ENCODE measurements around the gene CPZ.

The CPZ gene

DNA sequence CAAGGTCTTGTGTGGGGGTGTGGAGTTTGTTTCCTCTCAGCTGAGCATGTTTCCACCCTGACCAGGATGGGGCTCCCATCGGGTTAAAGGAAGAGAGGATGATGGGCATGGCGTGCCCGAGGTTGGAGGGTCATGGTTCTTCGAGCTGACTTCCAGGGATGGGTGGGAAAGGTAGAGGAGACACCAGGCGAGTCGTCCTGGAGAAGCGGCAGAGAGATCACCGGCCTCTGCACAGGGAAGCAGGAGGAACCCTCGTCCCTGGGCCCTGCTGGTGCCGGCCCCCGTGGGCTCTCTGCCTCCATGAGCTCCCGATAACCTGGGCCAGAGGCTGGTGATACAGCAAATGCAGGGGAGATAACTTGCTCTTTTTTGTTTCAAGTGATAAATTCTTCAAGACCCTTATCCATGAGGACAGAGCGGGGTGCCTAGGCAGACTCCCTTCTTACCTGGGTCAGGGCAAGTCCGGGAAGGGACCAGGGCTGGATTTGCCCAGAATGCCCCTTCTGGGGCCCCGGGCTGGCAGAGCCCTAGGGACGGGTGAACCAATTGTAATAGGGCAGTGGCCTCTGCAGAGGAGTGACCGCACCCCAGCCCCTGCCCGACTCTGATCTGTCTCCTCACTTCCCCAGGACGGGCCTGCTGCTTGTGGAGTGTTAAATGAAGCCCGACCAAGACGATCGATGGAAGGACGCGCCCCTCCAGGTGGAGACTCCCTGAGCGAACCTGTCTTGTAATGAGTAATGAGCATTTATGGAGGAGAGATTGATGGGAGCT is 63.0 kb downstream of the CPZ start:
- Histone ChIP-seq H3K9me3 (ENCODE audit: control insufficient read depth in 1 of 2, low read length in 2 of 2) (peaks cover 0 to 3% of the 10 kb centered on the region in 2 donors), H3K27me3 (ENCODE audit: low read depth, low read length) (no peaks in the 10 kb centered on the region), H3K36me3 (ENCODE audit: control insufficient read depth in 1 of 2, insufficient read depth in 2 of 2, low read length in 2 of 2) (no peaks in the 10 kb centered on the region), H3K27ac (ENCODE audit: low read length) (no peak overlapping the region), H3K4me3 (ENCODE audit: low read depth in 1 of 2, low read length in 2 of 2) (no peak overlapping the region), H3K4me1 (ENCODE audit: control insufficient read depth in 1 of 2, insufficient read depth in 2 of 2, low read length in 2 of 2) (no peaks in the 10 kb centered on the region)

DNA sequence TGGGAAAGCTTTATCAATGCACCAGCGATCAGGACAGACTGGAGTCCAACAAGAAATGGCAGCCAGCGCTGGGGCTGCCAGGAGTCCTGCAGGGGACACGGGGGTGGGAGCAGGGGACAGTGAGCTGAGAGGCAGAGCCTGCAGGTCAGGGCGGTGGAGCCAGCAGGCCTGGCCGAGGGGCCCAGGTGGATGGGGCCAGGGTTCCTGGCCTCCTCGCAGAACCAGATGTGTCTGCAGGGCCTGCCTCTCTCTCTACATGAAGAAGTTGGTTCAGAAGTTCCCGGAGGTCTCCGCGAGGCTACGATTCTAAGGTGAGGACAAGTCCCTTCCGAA is 63.6 kb downstream of the CPZ start:
- Histone ChIP-seq H3K4me3 (ENCODE audit: low read depth in 1 of 2, low read length in 2 of 2) (no peak overlapping the region), H3K4me1 (ENCODE audit: control insufficient read depth in 1 of 2, insufficient read depth in 2 of 2, low read length in 2 of 2) (no peaks in the 10 kb centered on the region), H3K27ac (ENCODE audit: low read length) (no peak overlapping the region), H3K27me3 (ENCODE audit: low read depth, low read length) (no peaks in the 10 kb centered on the region), H3K9me3 (ENCODE audit: control insufficient read depth in 1 of 2, low read length in 2 of 2) (peaks cover 0 to 3% of the 10 kb centered on the region in 2 donors), H3K36me3 (ENCODE audit: control insufficient read depth in 1 of 2, insufficient read depth in 2 of 2, low read length in 2 of 2) (no peaks in the 10 kb centered on the region)

DNA sequence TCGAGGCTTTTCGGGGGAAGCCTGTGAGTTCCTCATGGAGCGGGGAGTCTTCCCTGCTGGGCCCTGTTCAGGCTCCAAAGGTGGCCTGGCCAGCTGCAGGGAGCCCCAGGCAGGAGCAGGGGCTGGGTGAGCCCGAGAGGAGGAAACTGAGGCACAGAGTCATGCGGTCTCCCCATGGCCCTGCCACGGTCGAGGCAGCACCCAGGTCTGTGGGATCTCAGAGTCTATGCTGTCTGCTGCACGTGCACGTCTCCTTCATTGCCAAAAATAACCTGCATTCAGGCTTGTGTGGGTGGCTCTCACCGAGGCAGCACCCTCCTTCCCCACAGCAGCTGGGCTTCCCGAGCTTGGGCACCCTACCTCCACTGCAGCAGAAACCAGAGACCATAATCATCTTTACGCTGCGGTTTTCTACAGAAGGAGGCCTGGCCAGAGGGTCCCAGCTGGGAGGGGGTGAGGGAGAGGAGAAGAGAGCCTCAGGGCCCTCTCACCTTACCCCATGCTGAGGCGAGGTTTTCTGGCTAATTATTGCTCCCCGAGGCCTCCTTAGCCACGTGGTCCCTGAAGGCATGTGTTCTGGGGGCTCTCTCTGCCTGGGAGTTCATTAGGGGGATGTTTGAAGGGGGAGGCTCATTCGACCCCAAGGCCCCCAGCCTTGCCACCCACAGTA is 64.3 kb downstream of the CPZ start:
- Histone ChIP-seq H3K36me3 (ENCODE audit: control insufficient read depth in 1 of 2, insufficient read depth in 2 of 2, low read length in 2 of 2) (no peaks in the 10 kb centered on the region), H3K27me3 (ENCODE audit: low read depth, low read length) (no peaks in the 10 kb centered on the region), H3K4me1 (ENCODE audit: control insufficient read depth in 1 of 2, insufficient read depth in 2 of 2, low read length in 2 of 2) (no peaks in the 10 kb centered on the region)

DNA sequence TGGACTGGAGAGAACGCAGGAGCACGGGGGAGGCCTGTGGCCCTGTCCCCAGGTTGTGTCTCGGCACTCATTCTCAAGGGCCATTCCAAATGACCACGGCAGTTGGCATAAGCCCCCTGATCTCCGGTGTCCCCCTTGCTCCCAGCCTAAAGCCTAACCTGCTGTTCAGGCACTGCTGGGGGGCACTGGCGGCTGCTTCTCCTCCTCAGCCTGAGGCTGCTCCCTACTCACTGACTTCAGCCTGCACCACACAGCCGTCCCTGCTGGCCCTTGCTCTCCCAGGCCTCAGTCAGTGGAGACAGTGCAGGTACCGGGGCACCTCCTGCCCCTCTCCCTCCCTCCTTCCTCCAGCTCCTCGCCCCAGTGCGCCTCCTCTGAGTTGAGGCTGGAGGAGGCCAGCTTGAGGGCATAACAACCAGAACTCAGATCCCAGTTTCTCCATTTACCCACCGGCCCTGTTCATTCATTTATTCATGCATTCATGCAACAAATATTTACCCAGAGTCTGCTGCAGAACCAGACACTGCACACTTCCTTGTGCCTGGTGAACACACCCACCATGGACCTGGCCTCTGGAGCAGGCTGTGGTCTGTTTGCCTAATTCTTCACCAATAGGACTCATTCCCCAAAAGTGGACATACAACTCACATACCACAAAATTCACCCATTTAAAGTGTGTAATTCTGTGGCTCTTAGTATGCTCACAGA is 65.0 kb downstream of the CPZ start:
- Histone ChIP-seq H3K4me3 (ENCODE audit: low read depth in 1 of 2, low read length in 2 of 2) (no peak overlapping the region), H3K36me3 (ENCODE audit: control insufficient read depth in 1 of 2, insufficient read depth in 2 of 2, low read length in 2 of 2) (no peaks in the 10 kb centered on the region), H3K27me3 (ENCODE audit: low read depth, low read length) (no peaks in the 10 kb centered on the region), H3K4me1 (ENCODE audit: control insufficient read depth in 1 of 2, insufficient read depth in 2 of 2, low read length in 2 of 2) (no peaks in the 10 kb centered on the region), H3K27ac (ENCODE audit: low read length) (no peak overlapping the region), H3K9me3 (ENCODE audit: control insufficient read depth in 1 of 2, low read length in 2 of 2) (peaks cover 0 to 3% of the 10 kb centered on the region in 2 donors)

More for the DNA sequence above, 64.3 kb downstream of the CPZ start:
- Histone ChIP-seq H3K4me3 (ENCODE audit: low read depth in 1 of 2, low read length in 2 of 2) (no peak overlapping the region), H3K9me3 (ENCODE audit: control insufficient read depth in 1 of 2, low read length in 2 of 2) (peaks cover 0 to 3% of the 10 kb centered on the region in 2 donors), H3K27ac (ENCODE audit: low read length) (no peak overlapping the region)

- peaks cover 0 to under 1% of the 10 kb centered on the region in 2 donors for H3K9me3 ChIP-seq (ENCODE audit: control insufficient read depth in 1 of 2, low read length in 2 of 2)
- H3K27ac ChIP-seq (ENCODE audit: low read length) = no peak overlapping the region
- no peaks in the 10 kb centered on the region for H3K36me3 ChIP-seq (ENCODE audit: control insufficient read depth in 1 of 2, insufficient read depth in 2 of 2, low read length in 2 of 2)
- H3K4me3 ChIP-seq (ENCODE audit: low read depth in 1 of 2, low read length in 2 of 2) = no peak overlapping the region
- no peaks in the 10 kb centered on the region for H3K4me1 ChIP-seq (ENCODE audit: control insufficient read depth in 1 of 2, insufficient read depth in 2 of 2, low read length in 2 of 2)
- H3K27me3 ChIP-seq (ENCODE audit: low read depth, low read length) = no peaks in the 10 kb centered on the region
Measured at GRCh38 chr4:8662776-8663175, 70.2 kb downstream of the CPZ start.

- H3K4me1 ChIP-seq (ENCODE audit: control insufficient read depth in 1 of 2, insufficient read depth in 2 of 2, low read length in 2 of 2) = no peaks in the 10 kb centered on the region
- peaks cover 0 to 5% of the 10 kb centered on the region in 2 donors for H3K9me3 ChIP-seq (ENCODE audit: control insufficient read depth in 1 of 2, low read length in 2 of 2)
- H3K27ac ChIP-seq (ENCODE audit: low read length) = no peak overlapping the region
- no peaks in the 10 kb centered on the region for H3K27me3 ChIP-seq (ENCODE audit: low read depth, low read length)
- no peak overlapping the region for H3K4me3 ChIP-seq (ENCODE audit: low read depth in 1 of 2, low read length in 2 of 2)
- no peaks in the 10 kb centered on the region for H3K36me3 ChIP-seq (ENCODE audit: control insufficient read depth in 1 of 2, insufficient read depth in 2 of 2, low read length in 2 of 2)
Measured at GRCh38 chr4:8664031-8664805, 71.7 kb downstream of the CPZ start.

DNA sequence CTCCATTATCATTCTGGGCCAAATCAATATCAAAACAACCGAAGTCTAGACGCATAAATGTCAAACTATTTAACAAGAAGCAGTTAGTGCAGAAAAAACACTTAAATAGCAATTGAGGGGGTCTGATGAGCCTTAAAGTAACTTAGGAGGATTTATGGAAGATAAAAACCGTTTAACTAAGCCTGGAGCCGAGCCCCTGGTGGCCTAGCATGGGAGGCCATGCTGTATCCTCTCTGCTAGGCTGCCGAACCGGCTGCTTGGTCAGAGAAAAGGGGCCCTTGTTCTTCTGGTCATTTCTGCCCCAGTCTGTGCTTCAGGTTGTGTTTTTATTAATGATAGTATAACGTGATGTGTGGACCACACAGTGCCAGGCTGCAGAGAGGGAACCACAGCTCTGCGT is 72.4 kb downstream of the CPZ start:
- Histone ChIP-seq H3K4me1 (ENCODE audit: control insufficient read depth in 1 of 2, insufficient read depth in 2 of 2, low read length in 2 of 2) (no peaks in the 10 kb centered on the region), H3K27ac (ENCODE audit: low read length) (no peak overlapping the region), H3K27me3 (ENCODE audit: low read depth, low read length) (no peaks in the 10 kb centered on the region), H3K9me3 (ENCODE audit: control insufficient read depth in 1 of 2, low read length in 2 of 2) (peaks cover 0 to 5% of the 10 kb centered on the region in 2 donors), H3K4me3 (ENCODE audit: low read depth in 1 of 2, low read length in 2 of 2) (no peak overlapping the region), H3K36me3 (ENCODE audit: control insufficient read depth in 1 of 2, insufficient read depth in 2 of 2, low read length in 2 of 2) (no peaks in the 10 kb centered on the region)

DNA sequence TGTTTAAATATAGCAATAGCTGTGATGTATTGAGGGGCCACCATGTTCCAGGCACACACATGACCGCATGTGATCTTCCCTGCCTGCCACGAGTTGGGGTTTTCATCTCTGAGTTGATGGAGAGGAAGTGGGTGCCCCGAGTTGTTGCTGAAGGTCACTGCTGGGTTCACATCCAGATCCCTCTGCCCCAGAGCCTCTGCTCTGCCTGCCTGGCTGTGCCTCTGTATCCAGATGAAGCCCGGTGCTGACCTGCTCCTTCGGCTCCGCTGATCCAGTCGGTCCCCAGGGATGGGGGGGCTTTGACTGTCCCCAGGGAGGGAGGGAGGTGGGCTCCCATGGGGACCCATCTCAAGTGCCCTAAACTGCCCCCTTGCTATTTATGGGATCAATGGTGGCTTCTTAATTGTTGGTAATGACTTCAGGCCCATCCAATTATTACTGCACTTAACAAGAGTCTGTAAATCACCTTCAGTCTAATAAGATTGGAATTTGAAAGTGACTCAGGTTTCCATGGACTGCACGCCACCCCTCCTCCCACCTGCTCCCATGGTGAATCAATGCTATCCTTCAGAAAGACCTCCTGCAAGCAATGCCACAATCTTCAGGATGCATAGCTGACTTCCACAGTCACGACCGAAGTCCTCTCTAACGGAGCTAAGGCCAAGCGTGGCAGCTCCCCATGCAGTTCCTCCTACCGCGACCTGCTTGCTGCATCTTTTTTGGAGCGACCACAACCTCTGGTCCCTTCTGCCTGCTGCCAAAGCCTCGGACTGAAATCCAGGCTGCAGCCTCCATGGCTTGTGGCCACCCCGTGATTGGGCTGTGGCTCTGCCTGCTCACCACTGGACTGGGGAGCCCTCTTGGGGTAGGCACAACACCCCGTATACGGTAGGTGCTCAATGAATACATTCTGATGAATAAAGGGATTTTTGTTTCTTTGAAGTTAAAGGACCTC is 73.1 kb downstream of the CPZ start:
- Histone ChIP-seq H3K4me3 (ENCODE audit: low read depth in 1 of 2, low read length in 2 of 2) (no peak overlapping the region), H3K9me3 (ENCODE audit: control insufficient read depth in 1 of 2, low read length in 2 of 2) (peaks cover 0 to 5% of the 10 kb centered on the region in 2 donors), H3K27ac (ENCODE audit: low read length) (no peak overlapping the region), H3K27me3 (ENCODE audit: low read depth, low read length) (no peaks in the 10 kb centered on the region), H3K36me3 (ENCODE audit: control insufficient read depth in 1 of 2, insufficient read depth in 2 of 2, low read length in 2 of 2) (no peaks in the 10 kb centered on the region), H3K4me1 (ENCODE audit: control insufficient read depth in 1 of 2, insufficient read depth in 2 of 2, low read length in 2 of 2) (no peaks in the 10 kb centered on the region)

- Histone ChIP-seq H3K27me3 (ENCODE audit: low read depth, low read length) (no peaks in the 10 kb centered on the region), H3K4me1 (ENCODE audit: control insufficient read depth in 1 of 2, insufficient read depth in 2 of 2, low read length in 2 of 2) (no peaks in the 10 kb centered on the region), H3K27ac (ENCODE audit: low read length) (no peak overlapping the region), H3K9me3 (ENCODE audit: control insufficient read depth in 1 of 2, low read length in 2 of 2) (peaks cover 0 to 5% of the 10 kb centered on the region in 2 donors), H3K36me3 (ENCODE audit: control insufficient read depth in 1 of 2, insufficient read depth in 2 of 2, low read length in 2 of 2) (no peaks in the 10 kb centered on the region), H3K4me3 (ENCODE audit: low read depth in 1 of 2, low read length in 2 of 2) (no peak overlapping the region)
Measured at GRCh38 chr4:8666581-8666980, 74.0 kb downstream of the CPZ start.

All from muscle layer of duodenum (tissue), 2 donors.